GM21447 (cell line): ENCODE results near the gene RPEL1.

ENCODE experiments used
- ATAC-seq: cut with Tn5 transposase; IDR thresholded peaks from one replicate; pipeline ENCODE4 v1.9.1; 2021; ENCODE audit not compliant: unreplicated experiment

Gene RPEL1

GRCh38 chr10:103278537-103278823, 32.8 kb downstream of the RPEL1 start:
- ATAC-seq: no peak

DNA sequence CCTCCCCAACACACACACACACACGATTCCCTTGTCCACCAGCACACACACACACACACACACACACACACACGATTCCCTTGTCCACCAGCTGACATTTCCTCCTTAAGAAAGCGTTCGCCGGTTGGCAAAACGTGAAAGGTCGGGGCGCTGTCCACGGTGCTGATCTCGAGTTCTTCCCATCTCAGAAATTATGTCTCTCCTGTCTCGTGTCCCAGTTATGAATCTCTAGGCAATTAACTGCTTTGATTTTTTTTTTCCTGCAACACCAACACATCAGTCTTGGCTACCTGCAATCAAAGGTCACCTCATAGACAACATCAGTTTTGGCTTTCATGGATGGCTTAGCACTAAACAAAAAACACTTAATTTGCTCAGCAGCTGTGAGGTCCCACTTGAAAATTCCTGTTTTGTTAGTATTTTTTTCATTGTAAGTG, 33.2 kb downstream of the RPEL1 start:
- ATAC-seq: no peak

- no peak for ATAC-seq
Measured at GRCh38 chr10:103280031-103280430, 34.3 kb downstream of the RPEL1 start.

DNA sequence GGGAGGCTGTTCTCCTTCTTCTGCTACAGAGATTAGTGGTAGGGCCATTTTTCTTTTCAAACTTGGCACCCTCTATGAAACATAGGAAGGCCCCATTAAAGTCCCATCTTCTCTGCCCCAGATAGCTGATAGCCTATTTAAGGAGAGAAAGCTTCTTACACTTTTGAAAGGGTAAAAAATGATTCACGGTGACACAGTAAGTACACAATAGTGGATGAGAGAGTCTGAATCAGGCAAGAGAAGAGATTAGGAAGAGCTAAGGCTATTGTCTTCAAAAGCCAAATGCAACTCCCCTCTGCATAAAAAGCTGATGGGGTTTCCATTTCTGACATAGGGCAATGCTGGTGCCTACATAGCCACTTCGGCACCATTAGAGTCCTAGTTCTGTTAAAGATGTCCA, 34.8 kb downstream of the RPEL1 start:
- no peak for ATAC-seq

- no peak for ATAC-seq
Measured at GRCh38 chr10:103281753-103282152, 36.1 kb downstream of the RPEL1 start.

- ATAC-seq: no peak
Measured at GRCh38 chr10:103282961-103283360, 37.3 kb downstream of the RPEL1 start.

DNA sequence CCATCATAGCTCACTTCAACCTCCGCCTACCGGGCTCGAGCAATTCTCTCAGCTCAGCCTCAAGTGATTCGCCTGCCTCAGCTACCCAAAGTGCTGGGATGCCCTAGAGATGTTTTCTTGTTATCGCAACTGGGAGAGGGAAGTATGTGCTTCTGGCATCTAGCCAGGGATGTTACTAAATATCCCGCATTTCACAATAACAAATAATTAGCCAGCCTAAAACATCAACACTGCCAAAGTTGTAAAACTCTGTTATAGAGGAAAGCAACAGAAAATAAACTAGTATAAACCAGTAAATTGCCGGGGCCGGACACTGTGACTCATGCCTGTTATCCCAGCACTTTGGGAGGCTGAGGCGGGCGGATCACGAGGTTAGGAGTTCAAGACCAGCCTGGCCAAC, 38.5 kb downstream of the RPEL1 start:
- no peak for ATAC-seq

GRCh38 chr10:103287992-103288391, 42.3 kb downstream of the RPEL1 start:
- ATAC-seq: no peak

- ATAC-seq: no peak
Measured at GRCh38 chr10:103291588-103291987, 45.9 kb downstream of the RPEL1 start.

GRCh38 chr10:103295374-103296015, 49.8 kb downstream of the RPEL1 start:
- no peak for ATAC-seq
